ENCODE results near the gene WDR75. TPM values are rescaled to one million over a fixed set of nuclear protein-coding genes. Genes with fewer than 3 reads are reported as not detected.

WDR75 gene
- total RNA-seq, 2 donors from 2014 or later = 15.3 to 30.7 TPM

DNA sequence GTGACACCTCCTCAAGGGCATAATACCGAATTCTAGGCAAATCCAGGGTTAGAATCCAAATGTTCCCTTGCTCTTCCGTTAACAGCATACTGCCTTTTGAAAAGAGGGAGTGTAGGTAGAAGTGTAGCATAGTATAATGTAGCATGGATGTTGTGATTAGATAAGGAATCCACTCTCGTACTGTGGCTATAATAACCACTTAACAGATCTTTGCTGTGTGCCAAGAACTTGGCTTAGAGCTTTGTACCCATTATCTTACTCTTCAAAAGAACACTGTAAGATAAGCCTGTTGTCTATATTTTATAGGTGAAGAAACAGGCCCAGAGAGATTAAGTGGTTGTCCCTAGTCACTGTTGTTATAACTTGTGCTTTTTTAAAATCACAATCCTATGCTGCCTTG, 24.2 kb downstream of the WDR75 start:
- H3K9me3 ChIP-seq = no peaks in the 10 kb centered on the region
- no peaks in the 10 kb centered on the region for H3K36me3 ChIP-seq
- H3K27ac ChIP-seq = no peak overlapping the region
- WGBS = 53% methylated on average over 3 of the region's 3 CpGs
- H3K4me3 ChIP-seq = no peak overlapping the region
- no peak for DNase-seq (ENCODE audit: low spot score)
- H3K27me3 ChIP-seq (replicated peaks; ENCODE audit: insufficient read depth) = no peaks in the 10 kb centered on the region
- H3K4me1 ChIP-seq (replicated peaks) = no peaks in the 10 kb centered on the region
- intact Hi-C loops (cut with DNase I) = loop anchor here (10.0 kb wide), 1 partner anchor 119 kb away; the partner anchor contains the start of gene SLC40A1
- no peak for TF ChIP-seq POLR2AphosphoS5 (IDR thresholded peaks at IDR 0.05)
- TF ChIP-seq POLR2A (IDR thresholded peaks at IDR 0.05) = no peak
- TF ChIP-seq, protein P1, sequence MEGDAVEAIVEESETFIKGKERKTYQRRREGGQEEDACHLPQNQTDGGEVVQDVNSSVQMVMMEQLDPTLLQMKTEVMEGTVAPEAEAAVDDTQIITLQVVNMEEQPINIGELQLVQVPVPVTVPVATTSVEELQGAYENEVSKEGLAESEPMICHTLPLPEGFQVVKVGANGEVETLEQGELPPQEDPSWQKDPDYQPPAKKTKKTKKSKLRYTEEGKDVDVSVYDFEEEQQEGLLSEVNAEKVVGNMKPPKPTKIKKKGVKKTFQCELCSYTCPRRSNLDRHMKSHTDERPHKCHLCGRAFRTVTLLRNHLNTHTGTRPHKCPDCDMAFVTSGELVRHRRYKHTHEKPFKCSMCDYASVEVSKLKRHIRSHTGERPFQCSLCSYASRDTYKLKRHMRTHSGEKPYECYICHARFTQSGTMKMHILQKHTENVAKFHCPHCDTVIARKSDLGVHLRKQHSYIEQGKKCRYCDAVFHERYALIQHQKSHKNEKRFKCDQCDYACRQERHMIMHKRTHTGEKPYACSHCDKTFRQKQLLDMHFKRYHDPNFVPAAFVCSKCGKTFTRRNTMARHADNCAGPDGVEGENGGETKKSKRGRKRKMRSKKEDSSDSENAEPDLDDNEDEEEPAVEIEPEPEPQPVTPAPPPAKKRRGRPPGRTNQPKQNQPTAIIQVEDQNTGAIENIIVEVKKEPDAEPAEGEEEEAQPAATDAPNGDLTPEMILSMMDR (IDR thresholded peaks at IDR 0.05) = no peak

DNA sequence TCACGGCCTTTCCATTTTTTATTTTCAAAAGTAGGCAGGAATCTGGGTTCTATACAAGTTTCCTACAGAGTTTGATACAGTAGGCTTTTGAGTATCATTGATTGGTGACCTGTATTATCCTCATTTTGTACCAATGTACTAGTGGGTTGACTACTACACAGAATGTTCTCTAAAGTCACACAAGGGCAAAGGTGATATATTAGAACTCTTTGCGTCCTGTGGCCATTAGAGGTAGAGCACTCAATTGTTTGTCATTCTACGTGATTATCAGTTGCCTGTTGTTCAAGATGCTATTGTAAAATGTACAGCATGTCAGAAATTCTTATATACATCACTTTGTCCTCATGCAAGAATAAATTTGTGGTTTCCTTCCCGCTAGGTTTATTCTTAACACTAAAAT, 24.8 kb downstream of the WDR75 start:
- DNase-seq (ENCODE audit: low spot score) = no peak
- no peaks in the 10 kb centered on the region for H3K27me3 ChIP-seq (replicated peaks; ENCODE audit: insufficient read depth)
- H3K4me3 ChIP-seq = no peak overlapping the region
- H3K36me3 ChIP-seq = no peaks in the 10 kb centered on the region
- 92% methylated on average over 4 of the region's 4 CpGs for WGBS
- intact Hi-C loops (cut with DNase I) = loop anchor here (10.0 kb wide), 1 partner anchor 119 kb away; the partner anchor contains the start of gene SLC40A1
- no peak overlapping the region for H3K27ac ChIP-seq
- TF ChIP-seq POLR2AphosphoS5 (IDR thresholded peaks at IDR 0.05) = no peak
- TF ChIP-seq, protein P1 (IDR thresholded peaks at IDR 0.05) = no peak
- no peak for TF ChIP-seq POLR2A (IDR thresholded peaks at IDR 0.05)
- H3K4me1 ChIP-seq (replicated peaks) = no peaks in the 10 kb centered on the region
- H3K9me3 ChIP-seq = no peaks in the 10 kb centered on the region

DNA sequence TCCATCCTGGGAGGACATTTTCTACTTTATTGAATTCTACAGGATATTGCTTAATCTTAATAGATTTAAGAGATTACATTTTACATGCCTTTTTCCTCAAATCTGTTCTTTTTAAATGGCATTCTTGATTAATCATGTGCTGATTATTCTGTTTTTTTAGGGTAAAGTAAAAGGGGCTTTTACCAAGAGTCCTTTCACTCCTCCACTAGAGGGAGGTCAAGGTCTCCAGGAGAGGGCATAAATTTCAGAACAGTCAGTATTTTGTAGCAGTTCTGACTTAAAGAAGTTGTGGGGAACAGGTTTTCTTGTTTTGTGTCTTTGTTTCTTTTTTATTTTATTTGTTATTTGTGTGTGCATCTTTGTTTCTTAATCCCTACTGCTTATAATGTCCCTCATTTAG, 25.4 kb downstream of the WDR75 start:
- no peaks in the 10 kb centered on the region for H3K36me3 ChIP-seq
- no peak overlapping the region for H3K27ac ChIP-seq
- H3K4me1 ChIP-seq (replicated peaks) = no peaks in the 10 kb centered on the region
- intact Hi-C loops (cut with DNase I) = loop anchor here (10.0 kb wide), 1 partner anchor 118 kb away; the partner anchor contains the start of gene SLC40A1
- no peaks in the 10 kb centered on the region for H3K9me3 ChIP-seq
- no peak for DNase-seq (ENCODE audit: low spot score)
- no peak overlapping the region for H3K4me3 ChIP-seq
- TF ChIP-seq, protein P1 (IDR thresholded peaks at IDR 0.05) = peak; percentile 22 to 69 (median 60)
- TF ChIP-seq POLR2A (IDR thresholded peaks at IDR 0.05) (no peak), POLR2AphosphoS5 (IDR thresholded peaks at IDR 0.05) (no peak)
- H3K27me3 ChIP-seq (replicated peaks; ENCODE audit: insufficient read depth) = no peaks in the 10 kb centered on the region

DNA sequence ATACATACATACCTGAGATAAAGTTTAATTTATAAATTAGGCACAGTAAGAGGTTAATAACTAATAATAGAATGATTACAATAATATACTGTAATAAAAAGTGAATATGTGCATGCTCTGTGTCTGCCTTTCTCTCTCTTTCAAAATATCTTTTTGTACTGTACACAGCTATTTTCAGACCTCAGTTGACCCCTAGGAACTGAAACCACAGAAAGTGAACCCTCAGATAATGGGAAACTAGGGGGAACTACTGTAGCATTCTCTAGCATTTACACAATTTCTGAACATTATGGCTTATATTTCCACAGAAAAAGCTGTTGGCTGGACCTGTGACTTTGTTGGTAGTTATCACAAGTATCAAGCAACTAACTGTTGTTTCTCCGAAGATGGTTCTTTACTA, 25.9 kb downstream of the WDR75 start:
- TF ChIP-seq POLR2A (IDR thresholded peaks at IDR 0.05) = no peak
- TF ChIP-seq POLR2AphosphoS5 (IDR thresholded peaks at IDR 0.05) = no peak
- TF ChIP-seq, protein P1 (IDR thresholded peaks at IDR 0.05) = no peak
- DNase-seq (ENCODE audit: low spot score) = no peak
- Histone ChIP-seq H3K4me3 (no peak overlapping the region), H3K36me3 (no peaks in the 10 kb centered on the region), H3K27ac (no peak overlapping the region), H3K4me1 (replicated peaks) (no peaks in the 10 kb centered on the region), H3K27me3 (replicated peaks; ENCODE audit: insufficient read depth) (no peaks in the 10 kb centered on the region), H3K9me3 (no peaks in the 10 kb centered on the region)
- intact Hi-C loops (cut with DNase I) = loop anchor here (10.0 kb wide), 1 partner anchor 118 kb away; the partner anchor contains the start of gene SLC40A1
- WGBS = 100% methylated on average over 1 of the region's 1 CpG

DNA sequence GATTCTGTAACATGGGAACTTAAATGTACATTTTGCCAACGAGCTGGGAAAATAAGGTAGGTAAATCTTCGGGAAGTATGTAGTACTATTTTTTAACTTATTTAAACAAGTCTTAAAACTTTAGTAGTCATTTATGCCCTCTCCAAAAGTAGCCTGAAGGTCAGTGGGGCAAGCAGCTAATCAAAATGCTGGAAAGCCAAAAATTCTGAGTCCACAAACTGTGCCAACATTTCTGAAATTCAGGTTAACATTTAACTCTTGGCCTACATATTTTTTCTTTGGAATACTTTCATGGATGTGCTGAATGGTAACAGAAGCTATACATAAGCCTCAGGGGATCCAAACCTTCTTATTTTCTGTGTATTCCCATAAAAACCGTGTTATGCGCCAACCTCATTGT, 26.3 kb downstream of the WDR75 start:
- Histone ChIP-seq H3K4me3 (no peak overlapping the region), H3K27me3 (replicated peaks; ENCODE audit: insufficient read depth) (no peaks in the 10 kb centered on the region), H3K27ac (no peak overlapping the region), H3K36me3 (no peaks in the 10 kb centered on the region), H3K4me1 (replicated peaks) (no peaks in the 10 kb centered on the region), H3K9me3 (no peaks in the 10 kb centered on the region)
- intact Hi-C loops (cut with DNase I) = loop anchor here (10.0 kb wide), 1 partner anchor 117 kb away; the partner anchor contains the start of gene SLC40A1
- TF ChIP-seq POLR2A (IDR thresholded peaks at IDR 0.05) = no peak
- TF ChIP-seq POLR2AphosphoS5 (IDR thresholded peaks at IDR 0.05) = no peak
- TF ChIP-seq, protein P1 (IDR thresholded peaks at IDR 0.05) = no peak
- no peak for DNase-seq (ENCODE audit: low spot score)
- WGBS = 85% methylated on average over 4 of the region's 4 CpGs

Data from prostate gland (tissue), 2 donors.